ENCODE results near the gene PCF11. TPM values are rescaled to one million over a fixed set of nuclear protein-coding genes. Genes with fewer than 3 reads are reported as not detected.

Gene PCF11
- total and polyA plus RNA-seq, 2 experiments from 2014 or later = 15.2 to 60.4 TPM

- H3K9me2 ChIP-seq (replicated peaks; ENCODE audit: insufficient read depth) = no peaks in the 10 kb centered on the region
- no peaks in the 10 kb centered on the region for H3K9me3 ChIP-seq (ENCODE audit: low read depth)
- no peak overlapping the region for H3K27ac ChIP-seq
- H3K27me3 ChIP-seq = no peaks in the 10 kb centered on the region
- peaks cover 92% of the 10 kb centered on the region for H3K79me2 ChIP-seq
- H3K36me3 ChIP-seq (replicated peaks; ENCODE audit: insufficient read depth, low read depth) = peaks cover 6% of the 10 kb centered on the region
- TF ChIP-seq CTCF (IDR thresholded peaks at IDR 0.05; ENCODE audit: poor library complexity) = no peak
- no peak for TF ChIP-seq EZH2phosphoT487 (IDR thresholded peaks at IDR 0.05; ENCODE audit: low read depth, severe bottlenecking, unreplicated experiment)
- TF ChIP-seq EZH2 (IDR thresholded peaks at IDR 0.05; ENCODE audit: borderline replicate concordance) = no peak
- 92% methylated on average over 4 of the region's 4 CpGs for WGBS (ENCODE audit: low lambda C conversion rate, missing lambda C conversion rate)
- H3K4me3 ChIP-seq = no peak overlapping the region
- H3K4me2 ChIP-seq = no peak overlapping the region
- peaks cover 77% of the 10 kb centered on the region for H4K20me1 ChIP-seq (ENCODE audit: insufficient read depth, poor library complexity, severe bottlenecking)
- no peak overlapping the region for H2AFZ ChIP-seq
- peaks cover 27% of the 10 kb centered on the region for H3K4me1 ChIP-seq (ENCODE audit: insufficient read depth)
- no peak for DNase-seq (ENCODE audit: low spot score)
Observed at GRCh38 chr11:83172551-83172950, 15.6 kb downstream of the PCF11 start.

- H3K9me2 ChIP-seq (replicated peaks; ENCODE audit: insufficient read depth) = no peaks in the 10 kb centered on the region
Observed at GRCh38 chr11:83174008-83174407, 17.1 kb downstream of the PCF11 start.

GRCh38 chr11:83175815-83176214, 18.9 kb downstream of the PCF11 start:
- no peak overlapping the region for H2AFZ ChIP-seq
- H3K4me1 ChIP-seq (ENCODE audit: insufficient read depth) = peaks cover 13% of the 10 kb centered on the region
- H4K20me1 ChIP-seq (ENCODE audit: insufficient read depth, poor library complexity, severe bottlenecking) = peaks cover 63% of the 10 kb centered on the region
- H3K9me2 ChIP-seq (replicated peaks; ENCODE audit: insufficient read depth) = no peaks in the 10 kb centered on the region
- H3K79me2 ChIP-seq = peaks cover 83% of the 10 kb centered on the region
- H3K27me3 ChIP-seq = no peaks in the 10 kb centered on the region
- peak; percentile 47 for DNase-seq (ENCODE audit: low spot score)
- no peak for TF ChIP-seq CTCF (IDR thresholded peaks at IDR 0.05; ENCODE audit: poor library complexity)
- TF ChIP-seq EZH2phosphoT487 (IDR thresholded peaks at IDR 0.05; ENCODE audit: low read depth, severe bottlenecking, unreplicated experiment) = no peak
- no peak for TF ChIP-seq EZH2 (IDR thresholded peaks at IDR 0.05; ENCODE audit: borderline replicate concordance)
- no peak overlapping the region for H3K4me3 ChIP-seq
- H3K36me3 ChIP-seq (replicated peaks; ENCODE audit: insufficient read depth, low read depth) = no peaks in the 10 kb centered on the region
- H3K27ac ChIP-seq = no peak overlapping the region
- no peak overlapping the region for H3K4me2 ChIP-seq
- 86% methylated on average over 1 of the region's 1 CpG for WGBS (ENCODE audit: low lambda C conversion rate, missing lambda C conversion rate)
- H3K9me3 ChIP-seq (ENCODE audit: low read depth) = no peaks in the 10 kb centered on the region

More at GRCh38 chr11:83174008-83174407, 17.1 kb downstream of the PCF11 start:
- no peak overlapping the region for H3K4me3 ChIP-seq
- no peak overlapping the region for H3K27ac ChIP-seq
- TF ChIP-seq EZH2 (IDR thresholded peaks at IDR 0.05; ENCODE audit: borderline replicate concordance) (no peak), CTCF (IDR thresholded peaks at IDR 0.05; ENCODE audit: poor library complexity) (no peak), EZH2phosphoT487 (IDR thresholded peaks at IDR 0.05; ENCODE audit: low read depth, severe bottlenecking, unreplicated experiment) (no peak)
- H3K27me3 ChIP-seq = no peaks in the 10 kb centered on the region
- H3K4me2 ChIP-seq = no peak overlapping the region
- no peak for DNase-seq (ENCODE audit: low spot score)
- peaks cover 27% of the 10 kb centered on the region for H3K4me1 ChIP-seq (ENCODE audit: insufficient read depth)
- peaks cover 74% of the 10 kb centered on the region for H4K20me1 ChIP-seq (ENCODE audit: insufficient read depth, poor library complexity, severe bottlenecking)
- no peak overlapping the region for H2AFZ ChIP-seq
- peaks cover 92% of the 10 kb centered on the region for H3K79me2 ChIP-seq
- H3K9me3 ChIP-seq (ENCODE audit: low read depth) = no peaks in the 10 kb centered on the region
- H3K36me3 ChIP-seq (replicated peaks; ENCODE audit: insufficient read depth, low read depth) = no peaks in the 10 kb centered on the region

GRCh38 chr11:83181815-83182214, 24.9 kb downstream of the PCF11 start:
- TF ChIP-seq CTCF (IDR thresholded peaks at IDR 0.05; ENCODE audit: poor library complexity) (no peak), EZH2phosphoT487 (IDR thresholded peaks at IDR 0.05; ENCODE audit: low read depth, severe bottlenecking, unreplicated experiment) (no peak), EZH2 (IDR thresholded peaks at IDR 0.05; ENCODE audit: borderline replicate concordance) (no peak)
- Histone ChIP-seq H3K36me3 (replicated peaks; ENCODE audit: insufficient read depth, low read depth) (peaks cover 7% of the 10 kb centered on the region), H4K20me1 (ENCODE audit: insufficient read depth, poor library complexity, severe bottlenecking) (peaks cover 10% of the 10 kb centered on the region), H3K4me1 (ENCODE audit: insufficient read depth) (no peaks in the 10 kb centered on the region), H3K4me2 (no peak overlapping the region), H3K27ac (no peak overlapping the region), H3K79me2 (peaks cover 40% of the 10 kb centered on the region), H2AFZ (no peak overlapping the region), H3K9me2 (replicated peaks; ENCODE audit: insufficient read depth) (no peaks in the 10 kb centered on the region), H3K9me3 (ENCODE audit: low read depth) (no peaks in the 10 kb centered on the region), H3K27me3 (no peaks in the 10 kb centered on the region), H3K4me3 (no peak overlapping the region)
- 70% methylated on average over 2 of the region's 2 CpGs for WGBS (ENCODE audit: low lambda C conversion rate, missing lambda C conversion rate)
- DNase-seq (ENCODE audit: low spot score) = no peak

Data from hepatocyte (in vitro differentiated cells).